Measurements from ENCODE around the gene ZSCAN22. TPM values are rescaled to one million over a fixed set of nuclear protein-coding genes. Genes with fewer than 3 reads are reported as not detected.

Gene ZSCAN22
- total and polyA plus RNA-seq, 2 of the 13 experiments (the other 11 are each of a cell fraction or from before 2014, with no cell fraction given): 2.5 to 3.5 TPM

- TF ChIP-seq SAP130 (CRISPR knock-in tag; IDR thresholded peaks at IDR 0.05; ENCODE audit: low read depth) (peak; percentile 53), NAIF1 (CRISPR knock-in tag; IDR thresholded peaks at IDR 0.05; ENCODE audit: borderline replicate concordance) (no peak), IRF2 (CRISPR knock-in tag; IDR thresholded peaks at IDR 0.05) (peak; percentile 45; the same call in 1 of the 2 replicates), ZNF737 (CRISPR knock-in tag; IDR thresholded peaks at IDR 0.05; ENCODE audit: borderline replicate concordance) (no peak), EED (CRISPR knock-in tag; IDR thresholded peaks at IDR 0.05) (no peak), MIER2 (CRISPR knock-in tag; IDR thresholded peaks at IDR 0.05) (0 out of 2 replicates have a peak, but pooled peaks have one; percentile 26), CREBL2 (CRISPR knock-in tag; IDR thresholded peaks at IDR 0.05; ENCODE audit: borderline replicate concordance) (no peak), FOXA1 (IDR thresholded peaks at IDR 0.05) (no peak), FOXA1 (CRISPR knock-in tag; IDR thresholded peaks at IDR 0.05) (no peak), ZNF740 (CRISPR knock-in tag; IDR thresholded peaks at IDR 0.05) (no peak), XRCC5 (optimal IDR thresholded peaks at IDR 0.05; ENCODE audit: low read length) (peak; percentile 44), ZNF850 (CRISPR knock-in tag; conservative IDR thresholded peaks at IDR 0.05) (no peak), FOSL2 (CRISPR knock-in tag; IDR thresholded peaks at IDR 0.05) (no peak), BORCS8-MEF2B (CRISPR knock-in tag; IDR thresholded peaks at IDR 0.05) (no peak), ZNF678 (CRISPR knock-in tag; IDR thresholded peaks at IDR 0.05) (no peak), KDM3A (CRISPR knock-in tag; IDR thresholded peaks at IDR 0.05; ENCODE audit: low read depth) (no peak), ZNF264 (CRISPR knock-in tag; IDR thresholded peaks at IDR 0.05) (no peak), STAG1 (CRISPR knock-in tag; IDR thresholded peaks at IDR 0.05) (peak; percentile 80), SOX13 (IDR thresholded peaks at IDR 0.05) (no peak), SOX13 (CRISPR knock-in tag; conservative IDR thresholded peaks at IDR 0.05 in 1 of 2, IDR thresholded peaks at IDR 0.05 in 1 of 2) (no peak), UBTF (CRISPR knock-in tag; IDR thresholded peaks at IDR 0.05) (no peak), FOSL1 (CRISPR knock-in tag; IDR thresholded peaks at IDR 0.05; ENCODE audit: borderline replicate concordance) (no peak), ZNF230 (CRISPR knock-in tag; IDR thresholded peaks at IDR 0.05) (no peak), ZKSCAN1 (IDR thresholded peaks at IDR 0.05; ENCODE audit: low read length) (no peak), MEIS1 (CRISPR knock-in tag; IDR thresholded peaks at IDR 0.05; ENCODE audit: borderline replicate concordance) (no peak)
- TF ChIP-seq, protein P1, sequence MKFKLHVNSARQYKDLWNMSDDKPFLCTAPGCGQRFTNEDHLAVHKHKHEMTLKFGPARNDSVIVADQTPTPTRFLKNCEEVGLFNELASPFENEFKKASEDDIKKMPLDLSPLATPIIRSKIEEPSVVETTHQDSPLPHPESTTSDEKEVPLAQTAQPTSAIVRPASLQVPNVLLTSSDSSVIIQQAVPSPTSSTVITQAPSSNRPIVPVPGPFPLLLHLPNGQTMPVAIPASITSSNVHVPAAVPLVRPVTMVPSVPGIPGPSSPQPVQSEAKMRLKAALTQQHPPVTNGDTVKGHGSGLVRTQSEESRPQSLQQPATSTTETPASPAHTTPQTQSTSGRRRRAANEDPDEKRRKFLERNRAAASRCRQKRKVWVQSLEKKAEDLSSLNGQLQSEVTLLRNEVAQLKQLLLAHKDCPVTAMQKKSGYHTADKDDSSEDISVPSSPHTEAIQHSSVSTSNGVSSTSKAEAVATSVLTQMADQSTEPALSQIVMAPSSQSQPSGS (CRISPR knock-in tag; IDR thresholded peaks at IDR 0.05): no peak
- TF ChIP-seq, protein P2, sequence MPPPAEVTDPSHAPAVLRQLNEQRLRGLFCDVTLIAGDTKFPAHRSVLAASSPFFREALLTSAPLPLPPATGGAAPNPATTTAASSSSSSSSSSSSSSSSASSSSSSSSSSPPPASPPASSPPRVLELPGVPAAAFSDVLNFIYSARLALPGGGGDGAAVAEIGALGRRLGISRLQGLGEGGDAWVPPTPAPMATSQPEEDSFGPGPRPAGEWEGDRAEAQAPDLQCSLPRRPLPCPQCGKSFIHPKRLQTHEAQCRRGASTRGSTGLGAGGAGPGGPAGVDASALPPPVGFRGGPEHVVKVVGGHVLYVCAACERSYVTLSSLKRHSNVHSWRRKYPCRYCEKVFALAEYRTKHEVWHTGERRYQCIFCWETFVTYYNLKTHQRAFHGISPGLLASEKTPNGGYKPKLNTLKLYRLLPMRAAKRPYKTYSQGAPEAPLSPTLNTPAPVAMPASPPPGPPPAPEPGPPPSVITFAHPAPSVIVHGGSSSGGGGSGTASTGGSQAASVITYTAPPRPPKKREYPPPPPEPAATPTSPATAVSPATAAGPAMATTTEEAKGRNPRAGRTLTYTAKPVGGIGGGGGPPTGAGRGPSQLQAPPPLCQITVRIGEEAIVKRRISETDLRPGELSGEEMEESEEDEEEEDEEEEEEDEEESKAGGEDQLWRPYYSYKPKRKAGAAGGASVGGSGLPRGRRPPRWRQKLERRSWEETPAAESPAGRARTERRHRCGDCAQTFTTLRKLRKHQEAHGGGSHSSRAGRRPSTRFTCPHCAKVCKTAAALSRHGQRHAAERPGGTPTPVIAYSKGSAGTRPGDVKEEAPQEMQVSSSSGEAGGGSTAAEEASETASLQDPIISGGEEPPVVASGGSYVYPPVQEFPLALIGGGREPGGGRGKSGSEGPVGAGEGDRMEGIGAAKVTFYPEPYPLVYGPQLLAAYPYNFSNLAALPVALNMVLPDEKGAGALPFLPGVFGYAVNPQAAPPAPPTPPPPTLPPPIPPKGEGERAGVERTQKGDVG (CRISPR knock-in tag; IDR thresholded peaks at IDR 0.05; ENCODE audit: borderline replicate concordance): no peak
Observed at GRCh38 chr19:58328999-58329398, 2.2 kb downstream of the ZSCAN22 start (continued).
